Head of caudate nucleus (tissue), 42 donors: ENCODE data around the gene TTPAL.

Experiments used
- DNase-seq, 42 donors: peaks; one replicate each; pipeline versions ENCODE4 v3.0.0 to v3.0.0-alpha.2; 2020 to 2021; ENCODE audit warnings: mixed read lengths in 7 of 42
- intact Hi-C: fragments of 100-400 bp; cut with DNase I; formaldehyde crosslinking; loops from one replicate; pipeline ENCODE4 v1.15.0; 2022

The TTPAL gene

DNA sequence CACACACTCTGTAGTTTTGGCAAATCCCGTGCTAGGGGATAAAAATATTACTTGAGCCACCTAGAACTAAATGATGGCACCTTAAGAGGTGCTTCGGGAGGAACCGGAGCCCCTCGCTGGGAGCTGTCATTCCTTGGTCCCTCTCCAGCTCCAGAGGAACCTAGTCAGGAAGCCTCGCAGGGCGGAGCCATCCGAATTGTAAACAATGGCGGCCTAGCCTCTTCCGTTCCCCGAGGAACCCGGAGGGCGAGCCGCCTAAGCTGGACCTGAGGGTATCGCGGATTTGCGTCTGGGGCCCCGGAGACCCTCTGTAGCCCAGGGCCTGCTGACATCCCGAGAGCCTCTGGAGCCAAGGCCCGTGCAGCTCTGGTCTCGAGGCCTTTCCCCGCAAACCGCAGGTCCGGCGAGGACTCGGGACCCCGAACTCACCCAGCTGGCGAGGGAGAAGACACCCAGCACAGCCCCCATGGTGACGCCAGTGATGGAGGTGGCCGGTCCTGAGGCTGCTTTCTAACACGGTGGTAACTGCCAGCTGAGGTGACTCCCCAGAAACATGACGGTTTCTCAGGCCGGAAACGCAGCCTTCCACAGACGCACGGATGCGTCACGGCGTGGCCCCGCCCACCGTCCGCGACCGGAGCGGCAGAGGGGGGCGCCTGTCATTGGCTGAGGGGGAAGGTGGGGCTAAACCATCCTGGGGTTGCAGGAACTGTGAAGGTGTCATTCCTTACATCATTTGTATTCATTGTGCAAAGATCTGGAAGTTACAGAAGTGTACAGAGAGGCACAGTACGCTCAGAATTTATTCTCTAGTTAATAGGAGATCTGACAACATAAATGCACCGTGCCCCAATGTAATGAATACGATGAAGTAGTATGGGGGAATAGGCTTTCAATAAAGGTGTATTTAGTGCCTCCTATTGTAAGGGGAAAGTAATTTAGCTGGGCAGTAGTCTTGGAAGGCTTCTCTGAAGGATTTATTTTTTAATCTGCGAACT lies 46.1 kb downstream of the TTPAL start, which contains the start of gene SERINC3:
Gene SERINC3 (minus strand): TSS at position 587 of the 998 bp plus-strand sequence. CDS start 119 bp downstream, at position 468.
- intact Hi-C loops = loop anchor here (5.0 kb wide), 1 partner anchor 91 kb away; no protein-coding TSS in a partner anchor
- DNase-seq = peak; percentile 92 to 98 (median 96)

DNA sequence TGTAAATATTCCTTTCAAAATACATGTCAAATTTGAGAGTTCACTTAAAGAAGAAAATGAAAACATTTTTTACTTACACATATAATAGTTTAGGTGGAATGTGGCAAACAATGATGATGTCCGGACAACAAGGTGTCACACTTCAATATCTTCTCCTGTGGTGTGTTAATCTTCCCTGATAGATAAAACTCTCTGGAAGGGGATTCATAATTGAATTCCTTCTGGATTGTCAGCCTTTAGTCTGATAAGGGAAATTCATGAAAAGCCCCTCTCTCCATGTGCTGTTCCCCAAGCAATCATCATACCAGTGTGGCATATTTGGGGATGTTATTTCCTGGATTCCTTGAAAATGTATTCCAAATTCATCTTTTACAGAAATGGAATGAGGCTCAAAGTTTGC lies 47.2 kb downstream of the TTPAL start:
- intact Hi-C loops = loop anchor here (5.0 kb wide), 1 partner anchor 89 kb away; no protein-coding TSS in a partner anchor
- DNase-seq = no peak

DNA sequence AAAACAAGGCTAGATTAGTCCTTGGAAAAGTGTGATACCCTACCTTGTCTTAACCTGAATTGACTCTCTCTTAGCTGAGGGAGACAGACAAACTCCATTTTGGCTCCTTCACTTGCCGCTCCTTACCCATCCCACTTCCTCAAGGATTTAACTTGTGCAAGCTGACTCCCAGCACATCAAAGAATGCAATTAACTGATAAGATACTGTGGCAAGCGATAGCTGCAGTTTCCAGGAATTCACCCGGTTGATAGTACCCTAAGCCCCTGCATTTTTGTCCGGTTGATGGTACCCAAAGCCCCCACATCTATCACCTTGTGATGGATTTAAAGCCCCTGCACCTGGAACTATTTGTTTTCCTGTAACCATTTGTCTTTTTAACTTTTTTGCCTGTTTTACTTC lies 48.1 kb downstream of the TTPAL start:
- intact Hi-C loops = loop anchor here (5.0 kb wide), 1 partner anchor 89 kb away; no protein-coding TSS in a partner anchor
- no peak for DNase-seq

DNA sequence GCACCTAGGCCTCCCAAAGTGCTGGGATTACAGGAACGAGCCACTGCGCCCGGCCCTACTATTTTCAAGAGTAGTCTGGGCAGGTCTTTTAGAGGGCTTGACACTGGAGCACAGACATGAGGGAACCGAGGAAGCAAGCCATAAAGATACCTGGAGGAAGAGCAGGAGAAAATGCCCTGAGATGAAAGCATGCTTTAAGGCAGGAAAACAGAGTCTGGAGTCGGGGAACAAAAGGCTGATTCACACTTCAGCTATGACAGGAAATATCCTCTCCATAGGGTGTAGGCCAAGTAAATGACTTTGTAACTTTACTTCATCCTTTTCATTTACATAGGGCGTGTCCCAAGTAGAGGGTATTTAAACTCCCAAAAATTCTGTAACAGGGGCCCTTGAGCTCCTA lies 50.5 kb downstream of the TTPAL start:
- intact Hi-C loops = no loop called here
- no peak for DNase-seq

DNA sequence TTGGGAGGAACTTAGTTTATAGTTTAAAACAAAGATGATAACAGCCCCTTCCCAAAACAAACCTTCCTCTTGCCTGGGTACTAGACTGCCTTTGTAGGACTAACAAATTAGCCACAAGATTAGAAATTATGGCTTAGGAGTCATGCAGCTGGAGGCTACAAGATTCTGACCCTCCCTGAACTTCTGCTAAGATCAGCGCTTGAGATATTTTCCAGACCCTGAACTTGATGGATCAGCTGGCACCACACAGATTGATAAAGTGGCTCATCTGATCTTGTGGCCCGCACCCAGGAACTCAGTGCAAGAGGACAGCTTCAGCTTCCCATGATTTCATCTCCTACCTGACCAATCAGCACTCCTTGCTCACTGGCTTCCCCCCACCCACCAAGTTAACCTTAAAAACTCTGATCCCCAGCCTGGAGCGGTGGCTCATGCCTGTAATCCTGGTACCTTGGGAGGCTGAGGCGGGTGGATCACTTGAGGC lies 52.1 kb downstream of the TTPAL start:
- intact Hi-C loops = no loop called here
- no peak for DNase-seq

DNA sequence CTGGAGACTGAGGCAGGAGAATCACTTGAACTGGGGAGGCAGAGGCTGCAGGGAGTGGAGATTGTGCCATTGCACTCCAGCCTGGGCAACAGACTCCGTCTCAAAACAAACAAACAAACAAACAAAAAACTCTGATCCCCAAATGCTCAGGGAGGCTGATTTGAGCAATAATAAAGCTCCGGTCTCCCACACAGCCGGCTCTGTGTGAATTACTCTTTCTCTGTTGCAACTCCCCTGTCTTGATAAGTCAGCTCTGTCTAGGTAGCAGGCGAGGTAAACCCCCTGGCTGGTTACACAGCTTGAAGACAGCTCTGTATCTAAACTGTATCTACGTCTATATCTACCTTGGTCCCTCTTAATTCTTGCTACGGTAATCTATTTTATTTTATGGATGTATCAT lies 52.6 kb downstream of the TTPAL start:
- intact Hi-C loops = no loop called here

DNA sequence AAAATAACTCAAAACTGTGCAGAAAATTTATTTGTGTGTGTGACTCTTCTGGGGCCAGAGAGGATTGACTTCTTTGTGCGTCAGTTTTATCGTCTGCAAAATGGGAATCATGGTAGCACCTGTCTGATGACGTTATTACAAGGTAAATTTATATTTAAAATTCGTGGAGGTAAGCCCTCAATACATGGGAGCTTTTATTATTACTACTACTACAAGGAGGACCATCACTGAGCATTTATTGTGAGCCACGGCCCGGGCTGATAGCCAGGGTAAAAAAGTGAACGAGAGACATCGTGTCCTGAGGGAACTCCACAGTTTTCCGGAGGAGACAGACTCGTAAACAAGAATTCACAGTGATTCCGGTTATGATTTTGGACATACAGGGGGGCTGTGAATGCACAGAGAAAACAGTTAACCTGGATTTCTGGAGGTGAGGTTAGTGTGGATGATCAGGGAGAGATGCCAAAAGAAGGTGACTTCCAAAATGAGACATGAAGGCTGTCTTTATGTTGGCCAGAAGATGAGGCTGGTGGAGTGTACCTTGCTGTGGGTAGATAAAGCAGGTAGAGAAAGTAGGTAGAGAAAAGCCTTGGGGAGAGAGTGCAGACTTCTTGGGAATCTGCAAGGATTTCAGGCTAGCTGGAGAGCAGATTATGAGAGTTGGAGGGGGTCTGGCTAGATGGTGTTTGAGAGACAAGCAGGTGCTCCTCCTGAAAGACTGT lies 56.7 kb downstream of the TTPAL start:
- intact Hi-C loops = loop anchor here (5.0 kb wide), 1 partner anchor 70 kb away; no protein-coding TSS in a partner anchor

More for the DNA sequence above, 52.6 kb downstream of the TTPAL start:
- DNase-seq = no peak

DNA sequence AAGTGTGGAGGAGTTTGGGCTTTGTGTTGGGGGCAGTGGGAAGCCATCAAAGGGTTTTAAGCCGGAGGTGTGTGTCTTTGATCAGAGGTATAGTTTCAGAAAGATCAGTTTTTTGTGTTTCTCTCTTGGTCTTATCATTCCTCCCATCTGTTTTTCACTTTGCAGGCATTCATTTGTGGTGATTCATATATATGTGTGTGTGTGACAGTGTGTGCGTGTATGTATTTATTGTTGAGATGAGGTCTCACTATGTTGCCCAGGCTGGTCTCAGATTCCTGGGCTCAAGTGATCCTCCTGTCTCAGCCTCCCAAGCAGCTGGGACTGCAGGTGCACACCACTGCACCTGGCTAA lies 57.3 kb downstream of the TTPAL start:
- DNase-seq = no peak
- intact Hi-C loops = loop anchor here (5.0 kb wide), 1 partner anchor 69 kb away; no protein-coding TSS in a partner anchor

More for the DNA sequence above, 56.7 kb downstream of the TTPAL start:
- peak in 4 of 42 donors; percentile 7 to 51 (median 22) for DNase-seq

DNA sequence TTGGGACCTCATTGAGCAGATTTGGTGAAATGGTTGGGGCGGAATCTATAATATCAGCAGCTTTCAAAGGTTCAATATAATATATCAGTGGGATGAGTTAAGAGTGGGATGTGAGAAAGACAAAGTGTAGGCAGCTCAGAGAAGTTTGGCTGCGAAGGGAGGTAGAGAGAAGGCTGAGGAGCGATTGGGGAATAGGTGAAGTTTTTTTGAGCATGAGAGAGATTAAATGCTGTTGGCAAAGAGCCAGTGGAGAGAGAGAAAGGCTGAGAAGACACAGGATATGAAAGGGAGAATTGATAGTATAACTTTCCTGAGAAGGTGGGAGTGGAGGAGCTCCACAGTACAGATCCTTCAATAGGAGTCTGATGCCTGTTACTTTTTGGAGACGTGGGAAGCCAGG lies 58.3 kb downstream of the TTPAL start:
- intact Hi-C loops = loop anchor here (5.0 kb wide), 1 partner anchor 68 kb away; no protein-coding TSS in a partner anchor
- DNase-seq = peak in 24 of 42 donors; percentile 11 to 78 (median 42)

DNA sequence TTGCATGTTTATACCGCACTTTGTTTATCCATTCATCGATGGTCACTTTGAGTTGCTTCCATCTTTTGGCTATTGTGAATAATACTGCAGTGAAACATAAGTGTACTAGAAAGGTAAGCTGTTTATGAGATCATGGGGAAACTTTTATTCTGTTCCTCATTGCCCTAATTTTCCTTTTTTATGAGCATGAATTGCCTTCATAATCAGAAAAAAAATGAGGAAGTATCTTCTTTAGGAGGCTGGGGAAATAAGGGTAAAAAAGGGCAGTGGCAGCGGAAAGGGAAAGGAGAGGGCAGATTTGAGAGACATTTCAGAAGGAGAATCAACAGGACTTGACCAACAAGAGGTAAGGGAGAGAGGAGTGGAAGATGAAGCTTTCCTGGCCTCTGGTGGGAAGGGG lies 60.5 kb downstream of the TTPAL start:
- intact Hi-C loops = no loop called here
- no peak for DNase-seq

DNA sequence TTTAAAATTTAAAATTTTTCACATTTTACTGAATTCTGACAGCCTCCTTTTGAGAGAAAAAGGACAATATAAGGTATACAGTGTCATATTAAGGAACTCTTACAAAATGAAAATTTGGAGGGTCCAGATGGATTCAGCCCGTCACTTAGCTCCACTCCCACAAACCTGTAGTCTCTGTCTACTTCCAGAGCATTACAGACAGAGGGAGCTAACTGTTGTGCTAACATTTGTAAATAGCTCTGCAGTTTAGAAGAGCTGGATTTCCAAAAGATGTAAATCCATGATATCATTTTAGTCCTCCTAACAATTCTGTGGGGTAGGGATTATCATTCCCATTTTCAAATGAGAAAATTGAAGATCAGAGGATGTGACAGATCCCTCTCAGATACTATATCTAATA lies 62.3 kb downstream of the TTPAL start:
- no peak for DNase-seq
- intact Hi-C loops = no loop called here

DNA sequence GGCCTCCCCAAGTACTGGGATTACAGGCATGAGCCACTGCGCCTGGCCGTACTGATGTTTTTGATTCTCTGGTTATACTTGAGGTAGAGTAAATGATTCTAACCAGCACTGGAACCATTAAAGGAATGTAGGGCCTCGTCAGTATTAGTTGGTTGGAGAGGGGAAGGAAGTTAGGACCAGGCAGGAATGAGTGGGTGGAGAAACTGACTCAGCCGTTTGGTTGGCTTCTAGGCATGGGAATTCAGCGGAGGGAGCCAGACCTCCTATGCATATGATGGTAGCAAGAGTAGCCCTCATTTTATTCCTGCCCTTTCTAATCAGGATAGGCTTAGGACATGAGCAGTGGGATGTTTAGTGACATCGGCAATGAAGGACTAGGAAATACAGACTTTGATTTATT lies 65.2 kb downstream of the TTPAL start:
- intact Hi-C loops = no loop called here
- no peak for DNase-seq

DNA sequence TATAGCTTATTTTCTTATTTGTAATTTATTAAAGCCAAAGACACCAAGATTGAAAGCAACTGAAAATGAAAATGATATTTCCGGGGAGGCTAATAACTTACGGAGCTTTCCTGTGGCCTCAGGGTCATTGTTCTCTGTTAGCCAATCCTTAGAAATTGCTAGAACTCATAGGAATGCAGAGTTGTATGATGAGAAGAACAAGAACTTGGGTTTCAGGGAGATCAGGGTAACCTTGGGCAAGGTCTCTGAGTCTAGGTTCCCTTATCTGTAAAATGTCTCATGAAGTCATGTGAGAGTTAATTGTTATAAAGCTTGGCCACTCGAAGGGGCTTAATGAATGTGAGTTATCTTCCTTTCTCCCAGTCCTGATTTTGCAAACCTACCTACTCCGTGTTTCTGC lies 66.3 kb downstream of the TTPAL start:
- DNase-seq = no peak
- intact Hi-C loops = no loop called here

DNA sequence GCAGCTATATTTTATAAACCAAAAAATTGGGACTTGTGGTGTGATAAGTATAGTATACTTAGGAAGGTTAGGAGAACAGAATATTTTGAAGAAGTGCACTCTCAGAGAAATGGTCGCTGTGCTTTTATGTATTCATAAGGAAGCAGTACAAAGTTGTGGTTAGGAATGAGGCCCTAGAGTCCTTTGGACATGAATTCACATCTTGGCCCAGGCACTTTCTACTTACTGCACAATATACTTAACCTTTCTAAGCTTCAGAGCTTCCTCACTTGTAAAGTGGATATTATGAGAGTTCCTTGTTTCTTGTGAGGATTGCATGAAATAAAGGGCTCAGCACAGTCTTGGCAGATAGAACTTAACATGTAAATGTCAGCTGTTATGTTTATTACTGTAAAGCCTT lies 67.2 kb downstream of the TTPAL start:
- DNase-seq = no peak
- intact Hi-C loops = no loop called here

DNA sequence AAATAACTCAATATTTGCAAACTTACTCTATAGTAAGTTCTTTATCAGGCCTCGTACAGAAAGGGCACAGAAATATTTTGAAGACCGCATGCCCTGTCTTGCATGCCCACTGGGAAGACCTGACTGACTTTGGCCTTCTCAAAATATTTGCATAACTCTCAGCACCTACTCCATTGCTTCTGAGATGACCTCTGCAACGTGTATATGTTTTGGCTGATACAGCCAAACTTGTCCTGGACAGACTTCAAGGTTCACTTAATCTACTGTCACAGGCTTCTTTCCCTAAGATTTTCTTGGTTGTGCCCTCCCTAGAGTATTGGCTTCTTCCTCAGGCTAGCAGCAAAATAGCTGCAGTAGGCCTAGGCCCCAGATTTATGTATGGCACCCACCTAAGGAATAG lies 67.7 kb downstream of the TTPAL start:
- intact Hi-C loops = no loop called here

More for the DNA sequence above, 67.7 kb downstream of the TTPAL start:
- DNase-seq = no peak
